HUES64 (cell line): ENCODE results near the gene FUT1.
"Not testable (repeated sequence)": the region's sequence is repeated elsewhere in the genome, so short reads cannot be mapped to it uniquely, and the experiment has no call there.

Experiments
- H3K27ac ChIP-seq: 2 replicates; pipeline ENCODE4 v1.7.0; 2013; ENCODE audit warnings: low read depth, low read length, inconsistent platforms
- H3K27me3 ChIP-seq: 2 replicates; pipeline ENCODE4 v1.6.1; 2013; ENCODE audit warnings: mild to moderate bottlenecking, low read length; ENCODE audit not compliant: insufficient read depth
- H3K36me3 ChIP-seq: 2 replicates; pipeline ENCODE4 v1.6.1; 2013; ENCODE audit warnings: mild to moderate bottlenecking, low read length; ENCODE audit not compliant: insufficient read depth
- H3K4me1 ChIP-seq: 2 replicates; pipeline ENCODE4 v1.6.1; 2013; ENCODE audit warnings: mild to moderate bottlenecking, low read length, moderate library complexity; ENCODE audit not compliant: insufficient read depth
- H3K4me3 ChIP-seq: 2 replicates; pipeline ENCODE4 v1.5.1; 2013; ENCODE audit warnings: mild to moderate bottlenecking, low read length, moderate library complexity
- H3K9ac ChIP-seq: 2 replicates; pipeline ENCODE4 v1.6.1; 2013; ENCODE audit warnings: mild to moderate bottlenecking, low read depth, low read length
- H3K9me3 ChIP-seq: 2 replicates; pipeline ENCODE4 v1.6.1; 2013; ENCODE audit warnings: low read depth, low read length; ENCODE audit not compliant: insufficient read depth
- WGBS: fragments of 150-250, 120-280 bp; methylation state at CpG from one replicate; pipeline ENCODE4 v1.1.7; 2013; ENCODE audit warnings: missing lambda C conversion rate; 5-methylcytosine and 5-hydroxymethylcytosine counted together

Gene FUT1

GRCh38 chr19:48786422-48786821 is 34.0 kb upstream of the FUT1 start:
- not testable (repeated sequence) for H3K27ac ChIP-seq
- 94% methylated on average over 7 of the region's 7 CpGs for WGBS

GRCh38 chr19:48784527-48784926 is 32.1 kb upstream of the FUT1 start:
- Histone ChIP-seq H3K4me3 (no peak overlapping the region), H3K4me1 (peaks cover 4% of the 10 kb centered on the region), H3K27me3 (no peaks in the 10 kb centered on the region), H3K9ac (no peak overlapping the region), H3K9me3 (no peaks in the 10 kb centered on the region), H3K36me3 (no peaks in the 10 kb centered on the region), H3K27ac (no peak overlapping the region)
- 83% methylated on average over 5 of the region's 5 CpGs for WGBS

More at GRCh38 chr19:48786422-48786821, 34.0 kb upstream of the FUT1 start:
- H3K36me3 ChIP-seq, H3K9me3 ChIP-seq, H3K4me3 ChIP-seq, H3K4me1 ChIP-seq, H3K27me3 ChIP-seq, H3K9ac ChIP-seq: not testable (repeated sequence)

GRCh38 chr19:48780631-48781391 is 28.4 kb upstream of the FUT1 start:
- Histone ChIP-seq H3K4me1 (no peaks in the 10 kb centered on the region), H3K9ac (no peak overlapping the region), H3K27ac (no peak overlapping the region), H3K36me3 (no peaks in the 10 kb centered on the region), H3K9me3 (no peaks in the 10 kb centered on the region), H3K27me3 (no peaks in the 10 kb centered on the region), H3K4me3 (no peak overlapping the region)
- WGBS: 89% methylated on average over 14 of the region's 14 CpGs

- no peak overlapping the region for H3K9ac ChIP-seq
Measured at GRCh38 chr19:48779636-48780035, 27.2 kb upstream of the FUT1 start.

GRCh38 chr19:48777720-48778119 is 25.3 kb upstream of the FUT1 start:
- H3K9ac ChIP-seq: no peak overlapping the region
- no peak overlapping the region for H3K4me3 ChIP-seq
- no peaks in the 10 kb centered on the region for H3K27me3 ChIP-seq
- H3K27ac ChIP-seq: no peak overlapping the region
- 86% methylated on average over 12 of the region's 12 CpGs for WGBS
- no peaks in the 10 kb centered on the region for H3K9me3 ChIP-seq
- H3K4me1 ChIP-seq: no peaks in the 10 kb centered on the region
- H3K36me3 ChIP-seq: no peaks in the 10 kb centered on the region

More at GRCh38 chr19:48779636-48780035, 27.2 kb upstream of the FUT1 start:
- H3K27me3 ChIP-seq: no peaks in the 10 kb centered on the region
- no peaks in the 10 kb centered on the region for H3K4me1 ChIP-seq
- H3K9me3 ChIP-seq: no peaks in the 10 kb centered on the region
- no peak overlapping the region for H3K4me3 ChIP-seq
- 80% methylated on average over 1 of the region's 1 CpG for WGBS
- H3K27ac ChIP-seq: no peak overlapping the region
- no peaks in the 10 kb centered on the region for H3K36me3 ChIP-seq

GRCh38 chr19:48777139-48777538 is 24.7 kb upstream of the FUT1 start:
- no peaks in the 10 kb centered on the region for H3K27me3 ChIP-seq
- no peak overlapping the region for H3K27ac ChIP-seq
- whole genome bisulfite sequencing: 93% methylated on average over 5 of the region's 5 CpGs

GRCh38 chr19:48772503-48772953 is 20.1 kb upstream of the FUT1 start:
- H3K36me3 ChIP-seq: no peaks in the 10 kb centered on the region
- H3K9me3 ChIP-seq: no peaks in the 10 kb centered on the region
- 93% methylated on average over 13 of the region's 13 CpGs for WGBS
- H3K4me3 ChIP-seq: no peak overlapping the region
- no peak overlapping the region for H3K27ac ChIP-seq
- H3K27me3 ChIP-seq: no peaks in the 10 kb centered on the region
- no peak overlapping the region for H3K9ac ChIP-seq
- no peaks in the 10 kb centered on the region for H3K4me1 ChIP-seq

More at GRCh38 chr19:48777139-48777538, 24.7 kb upstream of the FUT1 start:
- Histone ChIP-seq H3K36me3 (no peaks in the 10 kb centered on the region), H3K4me1 (no peaks in the 10 kb centered on the region), H3K9ac (no peak overlapping the region), H3K4me3 (no peak overlapping the region), H3K9me3 (no peaks in the 10 kb centered on the region)

GRCh38 chr19:48770734-48771472 is 18.5 kb upstream of the FUT1 start:
- no peaks in the 10 kb centered on the region for H3K27me3 ChIP-seq
- H3K9ac ChIP-seq: no peak overlapping the region
- no peaks in the 10 kb centered on the region for H3K36me3 ChIP-seq
- H3K27ac ChIP-seq: no peak overlapping the region
- no peaks in the 10 kb centered on the region for H3K9me3 ChIP-seq
- no peak overlapping the region for H3K4me3 ChIP-seq
- 94% methylated on average over 18 of the region's 20 CpGs for WGBS
- no peaks in the 10 kb centered on the region for H3K4me1 ChIP-seq

GRCh38 chr19:48770266-48770665 is 17.8 kb upstream of the FUT1 start:
- H3K27me3 ChIP-seq: no peaks in the 10 kb centered on the region
- H3K9me3 ChIP-seq: no peaks in the 10 kb centered on the region
- no peaks in the 10 kb centered on the region for H3K36me3 ChIP-seq
- no peaks in the 10 kb centered on the region for H3K4me1 ChIP-seq
- H3K27ac ChIP-seq: no peak overlapping the region
- H3K9ac ChIP-seq: no peak overlapping the region
- no peak overlapping the region for H3K4me3 ChIP-seq
- 81% methylated on average over 7 of the region's 7 CpGs for WGBS

- H3K27me3 ChIP-seq: no peaks in the 10 kb centered on the region
- H3K4me1 ChIP-seq: no peaks in the 10 kb centered on the region
- no peak overlapping the region for H3K27ac ChIP-seq
- no peak overlapping the region for H3K9ac ChIP-seq
- no peak overlapping the region for H3K4me3 ChIP-seq
- 95% methylated on average over 11 of the region's 11 CpGs for WGBS
- H3K9me3 ChIP-seq: no peaks in the 10 kb centered on the region
- no peaks in the 10 kb centered on the region for H3K36me3 ChIP-seq
Measured at GRCh38 chr19:48768994-48769713, 16.7 kb upstream of the FUT1 start.

GRCh38 chr19:48768171-48768753 is 15.8 kb upstream of the FUT1 start:
- H3K4me3 ChIP-seq, H3K27me3 ChIP-seq, H3K9ac ChIP-seq, H3K4me1 ChIP-seq, H3K36me3 ChIP-seq, H3K9me3 ChIP-seq, H3K27ac ChIP-seq: not testable (repeated sequence)
- 47% methylated on average over 4 of the region's 6 CpGs for WGBS
